ENCODE results near the gene DHCR24. TPM values are rescaled to one million over a fixed set of nuclear protein-coding genes. Genes with fewer than 3 reads are reported as not detected.
"Not testable (repeated sequence)": the region's sequence is repeated elsewhere in the genome, so short reads cannot be mapped to it uniquely, and the experiment has no call there.

DHCR24 gene
- total RNA-seq, 1 donor from 2014 or later, result 12.0 TPM

DNA sequence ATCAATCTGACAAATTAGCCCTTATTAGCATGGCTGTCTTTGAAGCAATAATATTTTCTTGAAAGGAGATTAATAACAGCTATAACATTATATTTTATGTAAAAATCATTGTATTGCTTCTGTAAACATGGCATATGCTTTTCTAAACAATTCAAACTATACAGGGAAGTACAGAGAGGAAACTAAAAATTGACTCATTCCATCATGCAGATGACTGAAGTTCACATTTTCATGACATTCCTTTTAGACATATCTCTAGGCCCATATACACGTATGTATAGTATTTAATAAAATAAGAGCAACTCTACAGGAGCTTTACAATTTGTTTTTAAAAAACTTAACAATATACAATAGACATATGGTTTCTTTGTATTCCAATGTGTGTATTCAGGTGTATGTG, 5.6 kb upstream of the DHCR24 start:
- intact Hi-C loops (cut with DNase I), result no loop called here
- ATAC-seq (no peak), DNase-seq (ENCODE audit: missing footprints) (no peak)

DNA sequence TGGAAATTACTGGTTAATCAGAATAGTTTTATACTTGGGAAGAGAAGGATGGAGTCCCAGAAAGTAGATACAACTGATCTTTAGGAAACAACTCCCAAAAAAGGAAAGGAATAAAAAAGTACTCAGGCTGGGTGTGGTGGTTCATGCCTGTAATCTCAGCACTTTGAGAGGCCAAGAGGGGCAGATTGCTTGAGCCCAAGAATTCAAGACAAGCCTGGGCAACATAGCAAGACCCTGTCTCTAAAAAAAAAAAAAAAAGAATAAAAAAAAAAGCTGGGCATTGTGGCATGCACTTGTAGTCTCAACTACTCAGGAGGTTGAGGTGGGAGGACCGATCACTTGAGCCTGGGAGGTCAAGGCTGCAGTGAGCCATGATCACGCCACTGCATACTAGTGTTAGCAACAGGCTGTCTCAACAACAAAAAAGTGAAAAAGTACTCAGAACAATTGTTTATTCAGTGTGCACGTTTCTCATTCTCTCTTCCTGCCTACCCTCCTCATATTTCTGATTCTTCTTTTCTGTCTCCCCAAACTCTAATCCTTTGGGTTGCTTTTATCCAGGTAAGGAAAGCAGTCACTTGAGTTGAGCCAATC, 2.2 kb upstream of the DHCR24 start:
- no peak for ATAC-seq
- no peak for DNase-seq (ENCODE audit: missing footprints)
- intact Hi-C loops (cut with DNase I), result loop anchor here (5.0 kb wide), 1 partner anchor 58 kb away; no protein-coding TSS in a partner anchor

GRCh38 chr1:54888080-54888733, 1.2 kb upstream of the DHCR24 start:
- ATAC-seq, result no peak
- intact Hi-C loops (cut with DNase I), result loop anchor here (5.0 kb wide), 1 partner anchor 59 kb away; no protein-coding TSS in a partner anchor
- no peak for DNase-seq (ENCODE audit: missing footprints)

DNA sequence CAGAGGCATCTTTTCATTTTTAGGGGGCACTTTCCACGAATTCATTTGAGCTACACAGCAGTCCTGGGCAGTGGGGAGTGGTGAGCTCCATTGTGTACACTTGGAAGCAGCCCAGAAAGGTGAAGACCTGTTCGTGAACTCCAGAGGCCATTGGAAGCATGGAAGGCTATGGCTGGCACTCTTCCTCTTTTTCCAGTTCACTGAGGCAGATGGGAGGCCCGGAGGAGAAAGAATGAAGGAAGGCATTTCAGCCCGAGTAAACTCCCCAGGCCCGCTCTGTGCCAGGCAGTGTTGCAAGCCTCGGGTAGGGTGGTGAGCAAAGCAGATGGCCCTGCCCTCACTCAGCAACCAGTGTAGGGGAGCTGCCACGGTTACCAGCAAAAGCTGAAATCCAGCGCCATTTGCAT, 673 bp upstream of the DHCR24 start:
- DNase-seq (ENCODE audit: missing footprints) (no peak), ATAC-seq (peak; percentile 34)
- intact Hi-C loops (cut with DNase I), result loop anchor here (5.0 kb wide), 1 partner anchor 60 kb away; no protein-coding TSS in a partner anchor

DNA sequence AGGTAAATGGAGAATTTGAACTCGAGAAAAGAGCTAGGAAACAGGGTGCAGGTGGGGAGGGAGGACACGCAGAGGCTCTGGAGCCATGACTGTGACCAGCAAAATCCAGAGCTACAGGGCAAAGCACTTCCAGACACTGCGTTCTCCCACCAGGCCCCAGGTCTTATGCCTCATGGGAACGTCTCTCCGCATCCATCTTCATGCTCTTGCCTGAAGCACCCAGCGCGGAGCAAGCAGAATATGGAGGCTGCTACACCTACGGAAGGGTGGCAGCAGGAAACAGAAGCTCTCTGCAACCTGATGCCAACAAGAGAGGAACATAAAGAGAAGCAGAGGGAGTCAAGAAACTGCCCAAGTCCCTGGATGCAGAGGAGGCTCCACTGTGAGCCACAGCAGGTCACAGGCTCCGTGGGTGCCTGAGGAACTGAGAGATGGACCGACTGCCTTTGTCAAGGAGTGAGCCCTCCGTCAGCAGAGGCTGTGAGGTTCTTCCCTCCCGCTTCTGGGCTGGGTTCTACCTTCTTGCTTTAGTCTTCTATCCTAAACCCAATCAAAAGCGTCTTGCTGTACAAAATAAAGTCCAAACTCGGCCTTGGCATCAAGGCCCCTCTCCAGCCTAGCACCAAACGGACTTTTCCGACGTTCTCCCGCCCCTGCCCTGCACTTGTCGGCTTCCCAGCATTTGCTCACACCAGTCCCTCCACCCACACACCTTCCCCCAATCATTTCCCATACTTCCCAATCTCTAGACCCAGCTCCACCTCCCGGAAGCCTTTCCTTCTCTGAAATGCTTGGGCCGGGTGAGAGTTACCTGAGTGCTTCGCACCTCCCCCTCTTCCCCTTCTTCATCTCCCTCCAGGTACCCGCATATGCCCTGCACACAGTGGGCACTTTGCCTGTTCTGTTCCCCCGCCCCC, 930 bp downstream of the DHCR24 start:
- DNase-seq (ENCODE audit: missing footprints), result no peak
- intact Hi-C loops (cut with DNase I), result loop anchor here (5.0 kb wide), 1 partner anchor 61 kb away; no protein-coding TSS in a partner anchor
- no peak for ATAC-seq

DNA sequence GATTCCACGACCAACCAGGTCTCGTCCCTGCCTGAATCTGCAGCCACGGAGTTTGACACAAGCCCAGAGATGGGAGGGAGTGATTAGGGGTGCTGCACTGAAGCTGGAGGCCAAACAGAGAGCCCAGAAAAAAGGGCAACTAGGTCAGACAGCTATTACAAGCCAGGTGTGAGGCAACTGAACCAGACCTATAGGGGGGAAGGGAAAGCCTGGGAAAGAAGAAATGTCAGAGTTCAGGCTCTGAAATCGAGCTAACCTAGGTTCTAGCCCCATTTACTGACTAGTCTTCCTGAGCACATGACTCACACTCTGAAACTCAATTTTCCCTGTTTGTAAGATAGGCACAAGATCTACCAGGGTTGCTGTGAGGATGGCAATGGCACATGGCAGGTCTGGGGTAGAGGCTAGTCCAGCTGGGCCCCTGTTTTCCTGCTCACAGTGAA, 1.7 kb downstream of the DHCR24 start:
- ATAC-seq (no peak), DNase-seq (ENCODE audit: missing footprints) (no peak)
- intact Hi-C loops (cut with DNase I), result loop anchor here (5.0 kb wide), 1 partner anchor 62 kb away; no protein-coding TSS in a partner anchor

GRCh38 chr1:54884768-54885167, 2.2 kb downstream of the DHCR24 start:
- intact Hi-C loops (cut with DNase I), result loop anchor here (5.0 kb wide), 1 partner anchor 63 kb away; no protein-coding TSS in a partner anchor
- ATAC-seq (no peak), DNase-seq (ENCODE audit: missing footprints) (no peak)

DNA sequence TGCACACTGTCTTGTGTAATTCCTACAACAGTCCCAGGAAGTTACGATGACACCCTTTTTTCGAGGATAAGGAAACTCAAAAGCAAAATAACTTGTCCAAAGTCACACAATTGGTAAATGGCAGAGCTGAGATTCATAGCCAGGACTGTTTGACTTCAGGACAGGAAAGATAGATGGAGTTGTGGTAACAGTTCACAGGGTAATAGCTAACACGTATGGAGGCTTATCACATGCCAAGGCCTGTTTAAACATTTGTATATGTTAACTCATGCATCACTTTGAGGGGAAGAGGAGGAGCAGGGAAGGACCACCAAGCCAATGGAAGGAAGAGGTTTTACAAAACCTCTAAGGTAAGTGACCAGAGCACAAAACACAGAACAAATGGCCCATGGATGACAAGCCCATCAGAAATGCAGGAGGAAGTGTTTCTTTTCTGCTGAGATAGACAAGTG, 2.8 kb downstream of the DHCR24 start:
- intact Hi-C loops (cut with DNase I), result no loop called here
- DNase-seq (ENCODE audit: missing footprints) (no peak), ATAC-seq (no peak)

DNA sequence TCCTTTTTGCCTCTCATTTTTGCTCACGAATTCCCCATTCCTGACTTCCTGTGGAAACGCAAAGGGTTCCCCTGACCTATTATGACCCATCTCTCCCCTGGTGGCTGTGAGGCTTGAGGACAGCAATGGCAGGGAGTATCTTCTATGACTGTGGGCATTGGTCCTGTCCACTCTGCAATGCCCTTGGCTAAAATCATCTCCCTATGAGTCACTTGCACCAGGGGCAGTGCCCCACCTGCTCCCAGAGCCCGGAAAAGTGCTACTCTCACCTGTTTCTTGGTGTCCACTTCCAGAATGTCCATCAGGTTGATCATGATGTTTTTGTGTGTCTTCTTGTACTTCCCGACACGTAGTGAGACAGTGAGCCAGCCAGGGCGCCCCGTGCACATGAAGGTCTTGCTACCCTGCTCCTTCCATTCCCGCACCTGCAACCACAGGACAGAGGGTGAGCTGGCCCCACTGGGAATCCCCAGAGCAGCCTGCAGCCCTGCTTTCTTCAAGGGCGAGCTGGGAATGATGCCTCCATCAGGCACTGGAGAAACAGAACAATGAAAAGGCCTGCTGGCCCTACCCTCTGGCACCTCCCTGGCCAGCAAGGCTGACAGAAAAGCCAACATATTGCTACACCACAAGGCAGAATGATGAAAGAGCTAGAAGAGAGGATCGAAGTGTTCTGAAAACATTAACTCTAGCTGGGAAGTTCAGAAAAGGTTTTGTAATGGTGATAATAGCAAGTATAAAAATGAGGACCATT, 3.5 kb downstream of the DHCR24 start:
- intact Hi-C loops (cut with DNase I), result no loop called here
- ATAC-seq (no peak), DNase-seq (ENCODE audit: missing footprints) (peak; percentile 62)

DNA sequence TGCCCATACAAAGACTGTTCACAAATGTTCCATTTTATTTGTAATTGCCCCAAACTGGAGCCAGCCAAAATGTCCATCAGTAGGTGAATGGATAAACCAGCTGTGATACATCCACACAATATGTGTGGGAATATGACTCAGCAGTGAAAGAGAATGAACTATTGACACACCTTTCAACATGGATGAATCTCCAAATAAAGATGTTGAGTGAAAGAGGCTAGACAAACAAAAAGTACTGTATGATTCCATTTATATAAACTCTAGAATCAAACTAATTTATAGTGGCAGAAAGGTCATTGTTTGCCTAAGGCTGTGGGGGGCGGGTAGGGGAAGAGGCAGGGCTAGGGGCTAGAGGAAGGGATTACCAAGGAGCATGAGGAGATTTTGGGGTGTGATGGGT, 4.5 kb downstream of the DHCR24 start:
- DNase-seq (ENCODE audit: missing footprints), result no peak
- intact Hi-C loops (cut with DNase I), result no loop called here
- ATAC-seq, result no peak

DNA sequence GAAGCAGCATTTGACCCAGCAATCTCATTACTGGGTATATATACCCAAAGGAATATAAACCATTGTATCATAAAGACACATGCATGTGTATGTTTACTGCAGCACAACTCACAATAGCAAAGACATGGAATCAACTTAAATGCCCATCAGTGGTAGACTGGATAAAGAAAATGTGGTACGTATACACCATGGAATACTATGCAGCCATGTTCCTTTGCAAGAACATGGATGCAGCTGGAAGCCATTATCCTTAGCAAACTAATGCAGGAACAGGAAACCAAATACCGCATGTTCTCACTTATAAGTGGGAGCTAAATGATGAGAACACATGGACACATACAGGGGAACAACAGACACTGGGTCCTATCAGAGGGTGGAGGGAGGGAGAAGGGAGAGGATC, 5.4 kb downstream of the DHCR24 start:
- ATAC-seq; DNase-seq (ENCODE audit: missing footprints); intact Hi-C loops (cut with DNase I): not testable (repeated sequence)

- DNase-seq (ENCODE audit: missing footprints), result no peak
- ATAC-seq, result no peak
- intact Hi-C loops (cut with DNase I), result no loop called here
Observed at GRCh38 chr1:54879872-54880271, 7.1 kb downstream of the DHCR24 start.

DNA sequence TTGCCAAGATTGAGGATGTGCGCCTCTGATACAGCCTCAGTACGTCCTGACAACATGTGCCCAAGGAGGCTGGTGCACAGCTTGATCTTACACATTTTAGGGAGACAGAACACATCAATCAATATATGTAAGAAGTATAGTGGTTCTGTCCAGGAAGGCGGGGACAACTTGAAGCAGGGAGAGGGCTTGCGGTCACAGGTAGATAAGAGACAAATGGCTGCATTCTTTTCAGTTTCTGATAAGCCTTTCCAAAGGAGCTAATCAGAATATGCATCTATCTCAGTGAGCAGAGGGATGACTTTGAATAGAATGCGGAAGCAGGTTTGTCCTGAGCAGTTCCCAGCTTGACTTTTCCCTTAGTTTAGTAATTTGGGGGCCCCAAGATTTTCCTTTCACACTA, 10.2 kb downstream of the DHCR24 start:
- DNase-seq (ENCODE audit: missing footprints) (no peak), ATAC-seq (no peak)
- intact Hi-C loops (cut with DNase I), result no loop called here

DNA sequence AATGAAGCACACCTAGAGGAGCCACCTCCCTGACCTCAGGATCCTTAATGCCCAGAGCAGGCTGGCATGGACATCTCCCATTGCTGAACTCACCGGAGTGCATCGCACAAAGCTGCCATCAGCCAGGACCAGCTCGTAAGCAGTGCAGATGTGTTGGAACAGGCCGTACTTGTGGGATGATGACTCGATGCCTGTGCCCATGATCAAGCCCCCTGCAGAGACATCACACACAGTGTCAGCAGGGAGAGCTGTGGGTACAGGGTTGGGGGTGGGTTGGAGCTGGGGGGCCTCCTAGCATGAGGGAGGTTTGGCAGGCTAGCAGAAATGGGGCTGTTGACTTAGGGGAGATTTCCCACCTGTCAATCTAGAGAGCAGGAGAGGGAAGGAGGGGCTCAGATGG, 12.0 kb downstream of the DHCR24 start:
- DNase-seq (ENCODE audit: missing footprints) (no peak), ATAC-seq (no peak)
- intact Hi-C loops (cut with DNase I), result no loop called here

DNA sequence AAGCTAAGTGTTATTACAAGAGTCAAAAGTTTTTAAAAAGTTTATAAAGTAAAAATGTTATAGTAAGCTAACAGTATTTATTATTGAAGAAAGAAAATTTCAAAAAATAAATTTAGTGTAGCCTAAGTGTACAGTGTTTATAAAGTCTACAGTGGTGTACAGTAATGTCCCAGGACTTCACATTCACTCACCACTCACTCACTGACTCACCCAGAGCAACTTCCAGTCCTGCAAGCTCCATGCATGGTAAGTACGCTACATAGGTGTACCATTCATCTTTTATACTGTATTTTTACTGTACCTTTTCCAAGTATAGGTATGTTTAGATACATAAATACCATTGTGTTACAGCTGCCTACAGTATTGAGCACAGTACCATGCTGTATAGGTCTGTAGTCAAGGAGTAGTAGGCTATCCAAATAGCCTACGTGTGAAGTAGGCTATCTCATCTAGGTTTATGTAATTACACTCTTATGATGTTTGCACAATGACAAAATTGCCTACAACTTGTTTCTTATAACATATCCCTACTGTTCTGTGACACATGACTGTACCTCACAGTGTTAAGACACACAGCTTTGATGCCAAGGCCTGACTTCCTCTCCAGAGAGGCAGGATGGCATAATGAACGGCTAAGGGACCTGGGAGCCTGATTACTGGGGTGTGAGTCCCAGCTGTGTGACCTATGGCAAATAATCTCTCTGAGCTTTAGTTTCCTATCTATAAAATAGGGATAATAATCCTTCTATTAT, 12.7 kb downstream of the DHCR24 start:
- DNase-seq (ENCODE audit: missing footprints), result no peak
- no peak for ATAC-seq
- intact Hi-C loops (cut with DNase I), result no loop called here

DNA sequence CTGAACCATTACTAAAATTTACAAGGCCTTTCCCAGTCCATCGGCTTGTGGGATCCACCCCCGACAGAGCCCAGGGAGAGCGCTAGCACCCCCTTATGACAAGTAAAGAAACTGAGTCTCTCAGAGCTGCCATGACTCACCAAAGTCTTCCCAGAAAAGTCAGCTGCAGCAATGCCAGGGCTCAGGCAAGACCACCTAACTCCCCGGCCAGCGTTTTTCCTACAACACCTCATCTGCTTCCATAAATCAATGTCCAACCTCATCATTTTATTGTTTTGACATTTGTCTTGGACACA, 15.0 kb downstream of the DHCR24 start:
- ATAC-seq, result no peak

GRCh38 chr1:54871275-54872035, 15.5 kb downstream of the DHCR24 start:
- intact Hi-C loops (cut with DNase I), result no loop called here
- ATAC-seq (no peak), DNase-seq (ENCODE audit: missing footprints) (no peak)

More for the DNA sequence above, 15.0 kb downstream of the DHCR24 start:
- no peak for DNase-seq (ENCODE audit: missing footprints)
- intact Hi-C loops (cut with DNase I), result no loop called here

Data from Right ventricle myocardium inferior (tissue), 1 donor.